ENCODE data around the gene G2E3. TPM values are rescaled to one million over a fixed set of nuclear protein-coding genes. Genes with fewer than 3 reads are reported as not detected.
"Not testable (repeated sequence)": the region's sequence is repeated elsewhere in the genome, so short reads cannot be mapped to it uniquely, and the experiment has no call there.

The G2E3 gene
- total RNA-seq, 1 experiment from 2014 or later: 51.5 TPM

GRCh38 chr14:30600922-30601918 lies 42.3 kb downstream of the G2E3 start:
- Histone ChIP-seq H3K4me1 (ENCODE audit: insufficient read depth, low read length, poor library complexity, severe bottlenecking) (peaks cover 5% of the 10 kb centered on the region), H3K27ac (ENCODE audit: low read depth, low read length, poor library complexity, severe bottlenecking) (no peak overlapping the region), H3K27me3 (replicated peaks; ENCODE audit: insufficient read depth, low read depth, low read length, poor library complexity) (no peaks in the 10 kb centered on the region), H3K36me3 (ENCODE audit: insufficient read depth, low read length, poor library complexity, severe bottlenecking) (peaks cover 82% of the 10 kb centered on the region), H3K4me3 (ENCODE audit: low read depth, low read length, poor library complexity, severe bottlenecking) (no peak overlapping the region), H3K9me3 (ENCODE audit: low read depth, low read length, poor library complexity, severe bottlenecking) (no peaks in the 10 kb centered on the region)
- POLR2A ChIA-PET (ENCODE audit: low non-redundant PET): no interaction called here
- CTCF ChIA-PET: no interaction called here
- intact Hi-C loops (cut with micrococcal nuclease; ENCODE audit: unreplicated experiment): no loop called here
- BruUV-seq (replicated peaks): no TSS peak
- no peak for DNase-seq (ENCODE audit: low spot score)
- no peak for TF ChIP-seq CTCF (conservative IDR thresholded peaks at IDR 0.05; ENCODE audit: low read depth, low read length)
- no peak for TF ChIP-seq EZH2 (IDR thresholded peaks at IDR 0.05; ENCODE audit: borderline replicate concordance, low read depth, low read length, poor library complexity, severe bottlenecking)

DNA sequence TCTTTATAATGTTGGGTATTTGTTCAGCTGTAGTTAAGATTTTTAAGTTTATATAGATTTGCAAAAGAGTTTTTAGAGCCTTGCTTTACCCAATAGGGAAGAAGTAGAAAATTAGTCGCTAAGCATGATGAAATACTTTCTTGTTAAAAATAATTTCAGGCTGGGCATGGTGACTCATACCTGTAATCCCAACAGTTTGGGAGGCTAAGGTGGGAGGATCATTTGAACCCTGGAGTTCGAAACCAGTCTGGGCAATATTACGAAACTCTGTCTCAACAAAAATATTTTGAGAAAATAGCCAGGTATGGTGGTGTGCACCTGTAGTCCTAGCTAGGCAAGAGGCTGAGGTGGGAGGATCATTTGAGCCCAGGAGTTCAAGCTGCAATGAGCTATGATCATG lies 44.4 kb downstream of the G2E3 start:
- CTCF ChIA-PET: no interaction called here

DNA sequence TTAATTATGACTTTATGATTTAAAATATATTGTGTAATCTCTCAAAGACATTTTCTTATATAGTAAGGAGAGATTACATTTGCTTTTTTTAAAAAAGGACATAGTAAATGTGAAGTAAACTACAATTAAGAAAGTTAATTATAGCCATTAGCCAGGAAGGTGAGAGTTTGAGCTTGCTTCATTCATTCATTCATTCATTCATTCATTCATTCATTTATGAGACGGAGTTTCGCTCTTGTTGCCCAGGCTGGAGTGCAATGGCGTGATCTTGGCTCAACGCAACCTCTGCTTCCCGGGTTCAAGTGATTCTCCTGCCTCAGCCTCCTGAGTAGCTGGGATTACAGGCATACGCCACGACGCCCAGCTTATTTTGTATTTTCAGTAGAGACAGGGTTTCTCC lies 45.7 kb downstream of the G2E3 start:
- POLR2A ChIA-PET (ENCODE audit: low non-redundant PET); H3K4me1 ChIP-seq (ENCODE audit: insufficient read depth, low read length, poor library complexity, severe bottlenecking); H3K4me3 ChIP-seq (ENCODE audit: low read depth, low read length, poor library complexity, severe bottlenecking); H3K27ac ChIP-seq (ENCODE audit: low read depth, low read length, poor library complexity, severe bottlenecking); H3K9me3 ChIP-seq (ENCODE audit: low read depth, low read length, poor library complexity, severe bottlenecking); CTCF ChIA-PET; intact Hi-C loops (cut with micrococcal nuclease; ENCODE audit: unreplicated experiment); BruUV-seq (replicated peaks); DNase-seq (ENCODE audit: low spot score); H3K27me3 ChIP-seq (replicated peaks; ENCODE audit: insufficient read depth, low read depth, low read length, poor library complexity): not testable (repeated sequence)
- H3K36me3 ChIP-seq (ENCODE audit: insufficient read depth, low read length, poor library complexity, severe bottlenecking): peaks cover 61% of the 10 kb centered on the region

More for the DNA sequence above, 44.4 kb downstream of the G2E3 start:
- POLR2A ChIA-PET (ENCODE audit: low non-redundant PET): no interaction called here
- peaks cover 68% of the 10 kb centered on the region for H3K36me3 ChIP-seq (ENCODE audit: insufficient read depth, low read length, poor library complexity, severe bottlenecking)
- H3K4me1 ChIP-seq (ENCODE audit: insufficient read depth, low read length, poor library complexity, severe bottlenecking): no peaks in the 10 kb centered on the region
- no peaks in the 10 kb centered on the region for H3K9me3 ChIP-seq (ENCODE audit: low read depth, low read length, poor library complexity, severe bottlenecking)
- intact Hi-C loops (cut with micrococcal nuclease; ENCODE audit: unreplicated experiment): no loop called here
- TF ChIP-seq CTCF (conservative IDR thresholded peaks at IDR 0.05; ENCODE audit: low read depth, low read length) (no peak), EZH2 (IDR thresholded peaks at IDR 0.05; ENCODE audit: borderline replicate concordance, low read depth, low read length, poor library complexity, severe bottlenecking) (no peak)
- no peak overlapping the region for H3K4me3 ChIP-seq (ENCODE audit: low read depth, low read length, poor library complexity, severe bottlenecking)
- no peaks in the 10 kb centered on the region for H3K27me3 ChIP-seq (replicated peaks; ENCODE audit: insufficient read depth, low read depth, low read length, poor library complexity)
- H3K27ac ChIP-seq (ENCODE audit: low read depth, low read length, poor library complexity, severe bottlenecking): no peak overlapping the region
- no TSS peak for BruUV-seq (replicated peaks)
- no peak for DNase-seq (ENCODE audit: low spot score)
